ENCODE data around the gene MAGEB2.
A peak's percentile ranks its signal among the peaks of the same experiment; 100 is the strongest.

The MAGEB2 gene, protein sequence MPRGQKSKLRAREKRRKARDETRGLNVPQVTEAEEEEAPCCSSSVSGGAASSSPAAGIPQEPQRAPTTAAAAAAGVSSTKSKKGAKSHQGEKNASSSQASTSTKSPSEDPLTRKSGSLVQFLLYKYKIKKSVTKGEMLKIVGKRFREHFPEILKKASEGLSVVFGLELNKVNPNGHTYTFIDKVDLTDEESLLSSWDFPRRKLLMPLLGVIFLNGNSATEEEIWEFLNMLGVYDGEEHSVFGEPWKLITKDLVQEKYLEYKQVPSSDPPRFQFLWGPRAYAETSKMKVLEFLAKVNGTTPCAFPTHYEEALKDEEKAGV

DNA sequence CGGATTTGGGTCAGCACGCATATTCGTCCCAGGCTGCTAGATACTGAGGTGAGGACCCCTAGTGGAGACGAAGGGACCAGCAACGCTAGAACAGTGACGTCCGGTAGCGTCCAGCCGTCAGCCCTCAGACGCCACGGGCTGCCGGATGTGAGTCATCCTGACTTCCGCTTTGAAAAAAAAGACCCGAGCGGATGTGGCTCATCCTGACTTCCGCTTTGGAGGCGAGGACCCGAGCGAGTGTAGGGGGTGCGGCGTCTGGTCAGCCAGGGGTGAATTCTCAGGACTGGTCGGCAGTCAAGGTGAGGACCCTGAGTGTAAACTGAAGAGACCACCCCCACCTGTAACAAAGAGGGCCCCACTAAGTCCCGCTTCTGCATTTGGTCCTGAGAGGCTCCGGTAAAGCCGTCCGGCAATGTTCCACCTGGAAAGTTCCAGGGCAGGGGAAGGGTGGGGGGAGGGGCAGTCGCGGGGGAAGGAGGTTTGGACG is at the start of gene MAGEB2:
MAGEB2 (plus strand) TSS at position 207 of the 487 bp plus-strand sequence. CDS start 3,018 bp downstream, outside the sequence.
- no peak for TF ChIP-seq ZNF8 (CRISPR knock-in tag; IDR thresholded peaks at IDR 0.05)
- TF ChIP-seq POU6F1 (CRISPR knock-in tag; IDR thresholded peaks at IDR 0.05; ENCODE audit: borderline replicate concordance, low read depth) = no peak
- no peak for TF ChIP-seq BACH2 (CRISPR knock-in tag; IDR thresholded peaks at IDR 0.05; ENCODE audit: borderline replicate concordance)
- TF ChIP-seq RARB (CRISPR knock-in tag; IDR thresholded peaks at IDR 0.05) = no peak
- no peak for TF ChIP-seq ISL1 (CRISPR knock-in tag; IDR thresholded peaks at IDR 0.05)
- no peak for TF ChIP-seq SNAI2 (CRISPR knock-in tag; IDR thresholded peaks at IDR 0.05)
- no peak for TF ChIP-seq ARNTL (CRISPR knock-in tag; IDR thresholded peaks at IDR 0.05; ENCODE audit: borderline replicate concordance, low read depth)
- TF ChIP-seq CREB5 (CRISPR knock-in tag; IDR thresholded peaks at IDR 0.05; ENCODE audit: low read depth) = no peak
- no peak for TF ChIP-seq ZNF565 (CRISPR knock-in tag; conservative IDR thresholded peaks at IDR 0.05; ENCODE audit: low read depth)
- TF ChIP-seq ZNF70 (CRISPR knock-in tag; IDR thresholded peaks at IDR 0.05) = no peak
- TF ChIP-seq ZC3H10 (CRISPR knock-in tag; IDR thresholded peaks at IDR 0.05) = no peak
- TF ChIP-seq TCF4 (CRISPR knock-in tag; IDR thresholded peaks at IDR 0.05; ENCODE audit: borderline replicate concordance) = no peak
- ATAC-seq = peak; percentile 66

- no peak for ATAC-seq
- TF ChIP-seq CREB5 (CRISPR knock-in tag; IDR thresholded peaks at IDR 0.05; ENCODE audit: low read depth) (no peak), CSRNP3 (CRISPR knock-in tag; IDR thresholded peaks at IDR 0.05) (no peak), CSDC2 (CRISPR knock-in tag; IDR thresholded peaks at IDR 0.05) (no peak)
Observed at GRCh38 chrX:30170900-30171299, 44.5 kb upstream of the MAGEB2 start.

- no peak for ATAC-seq
- no peak for TF ChIP-seq PATZ1 (CRISPR knock-in tag; IDR thresholded peaks at IDR 0.05; ENCODE audit: borderline replicate concordance)
- no peak for TF ChIP-seq CREB5 (CRISPR knock-in tag; IDR thresholded peaks at IDR 0.05; ENCODE audit: low read depth)
- no peak for TF ChIP-seq ISL1 (CRISPR knock-in tag; IDR thresholded peaks at IDR 0.05)
- no peak for TF ChIP-seq ZC3H10 (CRISPR knock-in tag; IDR thresholded peaks at IDR 0.05)
- TF ChIP-seq ZNF8 (CRISPR knock-in tag; IDR thresholded peaks at IDR 0.05) = no peak
- no peak for TF ChIP-seq CSRNP3 (CRISPR knock-in tag; IDR thresholded peaks at IDR 0.05)
- TF ChIP-seq RARB (CRISPR knock-in tag; IDR thresholded peaks at IDR 0.05) = no peak
- no peak for TF ChIP-seq POU6F1 (CRISPR knock-in tag; IDR thresholded peaks at IDR 0.05; ENCODE audit: borderline replicate concordance, low read depth)
- no peak for TF ChIP-seq ARNTL (CRISPR knock-in tag; IDR thresholded peaks at IDR 0.05; ENCODE audit: borderline replicate concordance, low read depth)
- TF ChIP-seq SNAI2 (CRISPR knock-in tag; IDR thresholded peaks at IDR 0.05) = no peak
- TF ChIP-seq OSR1 (CRISPR knock-in tag; IDR thresholded peaks at IDR 0.05) = no peak
- TF ChIP-seq ZFP3 (CRISPR knock-in tag; IDR thresholded peaks at IDR 0.05) = no peak
- TF ChIP-seq PPARA (CRISPR knock-in tag; IDR thresholded peaks at IDR 0.05; ENCODE audit: borderline replicate concordance) = no peak
- no peak for TF ChIP-seq CSDC2 (CRISPR knock-in tag; IDR thresholded peaks at IDR 0.05)
- no peak for TF ChIP-seq GLIS3 (CRISPR knock-in tag; IDR thresholded peaks at IDR 0.05)
Observed at GRCh38 chrX:30181353-30181752, 34.0 kb upstream of the MAGEB2 start.

Data from SK-N-SH treated with all-trans-retinoic acid at 6 μM for 48 hours (cell line).